B cell (primary cell): ENCODE measurements around the gene STXBP6. TPM values are rescaled to one million over a fixed set of nuclear protein-coding genes. Genes with fewer than 3 reads are reported as not detected.

Experiments used
- ATAC-seq: fragments of 200-7000 bp; cut with Tn5 transposase; one replicate; pipeline ENCODE4 v1.10.0; 2021; ENCODE audit warnings: low read depth, mild to moderate bottlenecking, moderate number of reproducible peaks, moderate library complexity
- CTCF ChIA-PET: fragments of 350-600 bp; sonication (Branson Sonifier 250); formaldehyde crosslinking; loops from one replicate; lab custom pipeline; 2021; ENCODE audit warnings: antibody characterized with exemption, inconsistent platforms; lab: Charles Lee
- POLR2A ChIA-PET: fragments of 350-600 bp; sonication (Branson Sonifier 250); formaldehyde crosslinking; loops from one replicate; lab custom pipeline; 2021; ENCODE audit warnings: antibody characterized with exemption; lab: Charles Lee
- DNase-seq: peaks from one replicate; pipeline ENCODE4 v3.0.0; 2013
- H2AFZ ChIP-seq: 2 replicates; pipeline ENCODE4 v1.6.1; 2012; ENCODE audit warnings: mild to moderate bottlenecking, low read depth, low read length; ENCODE audit not compliant: insufficient read depth, poor library complexity, severe bottlenecking
- H3K27ac ChIP-seq, 2 donors: 1 replicate in 1 of 2; 2 replicates in 1 of 2; pipeline ENCODE4 v1.5.1; 2012 to 2013; ENCODE audit warnings: low read length in 2 of 2, mild to moderate bottlenecking in 2 of 2, moderate library complexity in 1 of 2
- H3K27me3 ChIP-seq, 4 experiments: fragments of 200-600 bp in 1 of 4; sonication (generic) in 1 of 4; replicated peaks in 1 of 4; 1 replicate in 2 of 4; 2 replicates in 2 of 4; pipeline versions ENCODE4 v1.6.1 to v1.7.0; 2013 to 2016; ENCODE audit warnings: low read length in 3 of 4, mild to moderate bottlenecking in 2 of 4, mixed read lengths in 1 of 4, moderate library complexity in 1 of 4; ENCODE audit not compliant: insufficient read depth in 4 of 4, control insufficient read depth in 3 of 4; ENCODE audit errors: control extremely low read depth in 1 of 4
- H3K36me3 ChIP-seq, 2 experiments: replicated peaks in 1 of 2; 1 replicate in 1 of 2; 2 replicates in 1 of 2; pipeline versions ENCODE4 v1.6.1 to v1.7.1; 2013; ENCODE audit warnings: low read length in 1 of 2; ENCODE audit not compliant: insufficient read depth in 2 of 2, control insufficient read depth in 1 of 2; ENCODE audit errors: control extremely low read depth in 1 of 2, extremely low read depth in 1 of 2
- H3K4me1 ChIP-seq, 2 donors: fragments of 200-600 bp in 1 of 2; sonication (generic) in 1 of 2; 1 replicate in 1 of 2; 2 replicates in 1 of 2; pipeline versions ENCODE4 v1.5.1 to v1.6.1; 2013 to 2017; ENCODE audit warnings: low read length in 2 of 2; ENCODE audit not compliant: control insufficient read depth in 2 of 2, insufficient read depth in 2 of 2
- H3K4me2 ChIP-seq: replicated peaks from 2 replicates; pipeline ENCODE3; 2012; ENCODE audit warnings: mild to moderate bottlenecking, low read depth, low read length; ENCODE audit not compliant: poor library complexity, severe bottlenecking
- H3K4me3 ChIP-seq, 5 experiments: fragments of 200-600 bp in 1 of 5; sonication (generic) in 1 of 5; 1 replicate in 3 of 5; 2 replicates in 2 of 5; pipeline versions ENCODE4 v1.5.1 to v1.7.0; 2011 to 2016; ENCODE audit warnings: low read length in 4 of 5, mild to moderate bottlenecking in 4 of 5, low read depth in 2 of 5, control low read depth in 1 of 5, moderate library complexity in 1 of 5; ENCODE audit not compliant: insufficient read depth in 1 of 5; ENCODE audit errors: control extremely low read depth in 1 of 5, extremely low read depth in 1 of 5
- H3K79me2 ChIP-seq: fragments of 200-600 bp; sonication (generic); one replicate; pipeline ENCODE4 v1.6.0; 2016; ENCODE audit warnings: low read length; ENCODE audit not compliant: control insufficient read depth, insufficient read depth
- H3K9ac ChIP-seq: fragments of 200-600 bp; sonication (generic); 2 replicates; pipeline ENCODE4 v1.6.1; 2017; ENCODE audit warnings: mild to moderate bottlenecking, low read length, moderate library complexity
- H3K9me3 ChIP-seq, 3 donors: one replicate each; pipeline versions ENCODE4 v1.6.1 to v1.7.1; 2013; ENCODE audit warnings: low read length in 2 of 3; ENCODE audit not compliant: control insufficient read depth in 2 of 3, insufficient read depth in 1 of 3; ENCODE audit errors: control extremely low read depth in 1 of 3
- H4K20me1 ChIP-seq: 2 replicates; pipeline ENCODE4 v1.6.0; 2012; ENCODE audit warnings: mild to moderate bottlenecking, low read length; ENCODE audit not compliant: insufficient read depth, control insufficient read depth, poor library complexity, severe bottlenecking
- H3K27ac Mint-ChIP-seq: one replicate; pipeline ENCODE4 v1.8.0; 2021; ENCODE audit warnings: mixed read lengths
- H3K27me3 Mint-ChIP-seq: one replicate; pipeline ENCODE4 v1.8.0; 2021; ENCODE audit warnings: mixed read lengths
- H3K4me1 Mint-ChIP-seq: one replicate; pipeline ENCODE4 v1.8.0; 2021; ENCODE audit warnings: mixed read lengths
- H3K4me3 Mint-ChIP-seq: one replicate; pipeline ENCODE4 v1.8.0; 2021; ENCODE audit warnings: mixed read lengths
- H3K9me3 Mint-ChIP-seq: one replicate; pipeline ENCODE4 v1.8.0; 2022; ENCODE audit warnings: mixed read lengths; ENCODE audit not compliant: insufficient read depth
- CTCF ChIP-seq: fragments of 200-600 bp; IDR thresholded peaks from one replicate; pipeline ENCODE4 v1.8.0; 2022; ENCODE audit warnings: antibody characterized with exemption, mild to moderate bottlenecking
- EZH2 ChIP-seq: IDR thresholded peaks from 2 replicates; pipeline ENCODE4 v1.6.1; 2012; ENCODE audit warnings: borderline replicate concordance, low read depth, mild to moderate bottlenecking, moderate library complexity, low read length; ENCODE audit not compliant: insufficient read depth, poor library complexity, severe bottlenecking
- WGBS: methylation state at CpG from one replicate; pipeline ENCODE4 v1.1.5; 2013; ENCODE audit warnings: missing lambda C conversion rate; ENCODE audit not compliant: insufficient coverage; 5-methylcytosine and 5-hydroxymethylcytosine counted together
- intact Hi-C: fragments of 100-400 bp; cut with micrococcal nuclease; formaldehyde crosslinking; loops from one replicate; pipeline ENCODE4 v1.10.0; 2022
- polyA plus RNA-seq: library from polyadenylated mRNA; depleted of rRNA; stranded (reverse); fragments of >200 nt; gene quantifications from 2 replicates; pipeline ENCODE4 v1.2.3, GENCODE V29; 2012
- total RNA-seq, 2 donors: library from RNA; stranded (reverse); fragments of 120-200 nt in 1 of 2; gene quantifications; 1 replicate in 1 of 2; 2 replicates in 1 of 2; pipeline versions ENCODE4 v1.2.3 to v1.2.4, GENCODE V29; 2013 to 2022

The STXBP6 gene
- total and polyA plus RNA-seq, 2 donors (not counting 1 experiment from before 2014, with no cell fraction given) = 0.01 TPM; not detected in 1

GRCh38 chr14:24944800-24945199, 105.1 kb downstream of the STXBP6 start:
- H3K9me3 Mint-ChIP-seq = no peaks in the 10 kb centered on the region
- H3K27me3 Mint-ChIP-seq = no peaks in the 10 kb centered on the region
- TF ChIP-seq EZH2 (no peak), CTCF (no peak)
- Histone ChIP-seq H3K4me3 (no peak overlapping the region), H3K4me1 (no peaks in the 10 kb centered on the region), H3K9ac (no peak overlapping the region), H3K27ac (no peak overlapping the region), H3K36me3 (no peaks in the 10 kb centered on the region), H3K9me3 (no peaks in the 10 kb centered on the region), H3K79me2 (no peaks in the 10 kb centered on the region), H3K27me3 (no peaks in the 10 kb centered on the region), H4K20me1 (no peaks in the 10 kb centered on the region), H2AFZ (no peak overlapping the region), H3K4me2 (no peak overlapping the region)
- ChIA-PET POLR2A (no interaction called here), CTCF (no interaction called here)
- 67% methylated on average over 1 of the region's 2 CpGs for WGBS
- ATAC-seq (no peak), DNase-seq (no peak)
- no peak overlapping the region for H3K27ac Mint-ChIP-seq
- H3K4me3 Mint-ChIP-seq = no peak overlapping the region
- intact Hi-C loops = no loop called here
- no peaks in the 10 kb centered on the region for H3K4me1 Mint-ChIP-seq

- CTCF ChIA-PET = no interaction called here
- WGBS = 94% methylated on average over 2 of the region's 3 CpGs
- ATAC-seq (no peak), DNase-seq (no peak)
- H3K27me3 Mint-ChIP-seq = no peaks in the 10 kb centered on the region
- no peak overlapping the region for H3K9ac ChIP-seq
- H3K4me2 ChIP-seq = no peak overlapping the region
- TF ChIP-seq EZH2 (no peak), CTCF (no peak)
- H3K4me1 ChIP-seq = no peaks in the 10 kb centered on the region
- H2AFZ ChIP-seq = no peak overlapping the region
- no peaks in the 10 kb centered on the region for H3K4me1 Mint-ChIP-seq
- no peak overlapping the region for H3K4me3 Mint-ChIP-seq
- POLR2A ChIA-PET = no interaction called here
- H4K20me1 ChIP-seq = no peaks in the 10 kb centered on the region
- H3K27ac Mint-ChIP-seq = no peak overlapping the region
- H3K4me3 ChIP-seq = no peak overlapping the region
- no peaks in the 10 kb centered on the region for H3K9me3 Mint-ChIP-seq
- H3K36me3 ChIP-seq = no peaks in the 10 kb centered on the region
- no peaks in the 10 kb centered on the region for H3K79me2 ChIP-seq
- H3K27me3 ChIP-seq = no peaks in the 10 kb centered on the region
- intact Hi-C loops = no loop called here
- H3K9me3 ChIP-seq = no peaks in the 10 kb centered on the region
- H3K27ac ChIP-seq = no peak overlapping the region
Observed at GRCh38 chr14:24943024-24943423, 106.9 kb downstream of the STXBP6 start.
